Fibroblast of lung (primary cell): ENCODE results near the gene IER3IP1.

Experiments used
- EZH2 ChIP-seq: IDR thresholded peaks from 2 replicates; pipeline ENCODE4 v1.5.1; 2012; ENCODE audit warnings: low read length, control low read depth, mild to moderate bottlenecking; ENCODE audit errors: missing control alignments
- TF ChIP-seq, protein P1 (sequence below), 2 donors: IDR thresholded peaks in 1 of 2; conservative IDR thresholded peaks in 1 of 2; 1 replicate in 1 of 2; 2 replicates in 1 of 2; pipeline ENCODE4 v1.5.1; 2011 to 2012; ENCODE audit warnings: low read length in 2 of 2, control low read depth in 1 of 2, inconsistent platforms in 1 of 2, low read depth in 1 of 2, mild to moderate bottlenecking in 1 of 2

DNA sequence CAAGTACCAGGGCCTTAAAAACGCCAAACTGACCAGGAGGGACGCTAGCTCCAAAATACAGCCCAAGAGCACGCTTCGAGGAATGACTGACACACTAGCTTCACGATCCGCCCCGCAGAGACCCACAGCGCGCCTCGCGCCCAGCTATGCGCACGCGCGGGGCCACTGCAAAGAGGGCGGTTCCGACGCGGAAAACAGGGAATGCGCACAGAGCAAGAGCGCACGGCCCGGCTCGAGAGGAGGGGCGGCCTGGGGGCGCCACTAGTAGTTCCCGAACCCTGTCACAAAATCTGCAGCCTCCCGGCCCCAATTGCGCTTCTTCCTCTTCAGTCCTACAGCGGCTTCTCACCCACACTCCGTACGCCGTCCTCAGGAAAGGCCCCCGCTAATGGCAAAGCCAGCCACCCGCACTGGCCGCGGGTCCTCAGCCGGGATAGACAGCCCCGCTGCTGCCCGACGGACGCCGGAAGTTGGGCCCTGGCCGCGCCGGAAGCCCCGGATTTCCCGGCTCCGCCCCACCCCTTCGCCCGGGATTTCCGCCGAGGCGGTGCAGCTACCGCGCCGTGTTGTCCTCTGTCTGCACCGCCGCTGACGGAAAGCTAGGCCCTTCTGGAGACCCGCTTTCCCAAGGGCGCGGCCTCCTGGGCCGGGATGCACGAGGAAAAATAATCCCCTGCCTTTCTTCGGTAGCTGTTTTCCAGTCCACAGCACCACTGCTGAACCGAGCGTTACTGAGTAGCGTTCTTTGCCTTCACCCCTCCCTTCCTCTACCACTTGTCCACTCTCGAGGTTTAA is 25.9 kb downstream of the IER3IP1 start, which contains the start of gene HDHD2:
- no peak for TF ChIP-seq EZH2
- TF ChIP-seq, protein P1, sequence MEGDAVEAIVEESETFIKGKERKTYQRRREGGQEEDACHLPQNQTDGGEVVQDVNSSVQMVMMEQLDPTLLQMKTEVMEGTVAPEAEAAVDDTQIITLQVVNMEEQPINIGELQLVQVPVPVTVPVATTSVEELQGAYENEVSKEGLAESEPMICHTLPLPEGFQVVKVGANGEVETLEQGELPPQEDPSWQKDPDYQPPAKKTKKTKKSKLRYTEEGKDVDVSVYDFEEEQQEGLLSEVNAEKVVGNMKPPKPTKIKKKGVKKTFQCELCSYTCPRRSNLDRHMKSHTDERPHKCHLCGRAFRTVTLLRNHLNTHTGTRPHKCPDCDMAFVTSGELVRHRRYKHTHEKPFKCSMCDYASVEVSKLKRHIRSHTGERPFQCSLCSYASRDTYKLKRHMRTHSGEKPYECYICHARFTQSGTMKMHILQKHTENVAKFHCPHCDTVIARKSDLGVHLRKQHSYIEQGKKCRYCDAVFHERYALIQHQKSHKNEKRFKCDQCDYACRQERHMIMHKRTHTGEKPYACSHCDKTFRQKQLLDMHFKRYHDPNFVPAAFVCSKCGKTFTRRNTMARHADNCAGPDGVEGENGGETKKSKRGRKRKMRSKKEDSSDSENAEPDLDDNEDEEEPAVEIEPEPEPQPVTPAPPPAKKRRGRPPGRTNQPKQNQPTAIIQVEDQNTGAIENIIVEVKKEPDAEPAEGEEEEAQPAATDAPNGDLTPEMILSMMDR (conservative IDR thresholded peaks at IDR 0.05 in 1 of 2, IDR thresholded peaks at IDR 0.05 in 1 of 2; ENCODE audit: low read depth in 1 of 2, low read length in 2 of 2): no peak
